CD14-positive monocyte (primary cell): ENCODE data around the gene ARID1B. TPM values are rescaled to one million over a fixed set of nuclear protein-coding genes. Genes with fewer than 3 reads are reported as not detected.
A peak's percentile ranks its signal among the peaks of the same experiment; 100 is the strongest.

Experiments used
- DNase-seq, 3 donors: peaks; one replicate each; pipeline ENCODE4 v3.0.0-alpha.2; 2011 to 2022
- H2AFZ ChIP-seq: 2 replicates; pipeline ENCODE4 v1.6.0; 2012; ENCODE audit warnings: mild to moderate bottlenecking, low read depth, low read length, inconsistent platforms; ENCODE audit not compliant: insufficient read depth, poor library complexity, severe bottlenecking
- H3K27ac ChIP-seq, 2 donors: 1 replicate in 1 of 2; 2 replicates in 1 of 2; pipeline ENCODE4 v1.5.1; 2012 to 2013; ENCODE audit warnings: low read length in 2 of 2, control low read depth in 1 of 2, inconsistent platforms in 1 of 2, low read depth in 1 of 2, mild to moderate bottlenecking in 1 of 2
- H3K27me3 ChIP-seq, 2 donors: one replicate each; pipeline versions ENCODE4 v1.6.0 to v1.6.1; 2011 to 2013; ENCODE audit warnings: low read length in 2 of 2; ENCODE audit not compliant: control insufficient read depth in 2 of 2, insufficient read depth in 2 of 2
- H3K36me3 ChIP-seq, 2 donors: replicated peaks in 1 of 2; 1 replicate in 1 of 2; 2 replicates in 1 of 2; pipeline versions ENCODE4 v1.5.1 to v1.6.1; 2012 to 2013; ENCODE audit warnings: low read length in 2 of 2, control low read depth in 1 of 2, inconsistent platforms in 1 of 2, mild to moderate bottlenecking in 1 of 2; ENCODE audit not compliant: insufficient read depth in 2 of 2, control insufficient read depth in 1 of 2
- H3K4me1 ChIP-seq, 2 donors: 1 replicate in 1 of 2; 2 replicates in 1 of 2; pipeline versions ENCODE4 v1.5.1 to v1.6.1; 2012 to 2013; ENCODE audit warnings: low read length in 2 of 2, control low read depth in 1 of 2, inconsistent platforms in 1 of 2, mild to moderate bottlenecking in 1 of 2, moderate library complexity in 1 of 2; ENCODE audit not compliant: insufficient read depth in 2 of 2, control insufficient read depth in 1 of 2
- H3K4me2 ChIP-seq: replicated peaks from 2 replicates; pipeline ENCODE3; 2012; ENCODE audit warnings: low read length, moderate library complexity, mild to moderate bottlenecking; ENCODE audit not compliant: poor library complexity, severe bottlenecking; ENCODE audit errors: extremely low read depth
- H3K4me3 ChIP-seq, 3 experiments: fragments of 200-600 bp in 1 of 3; sonication (generic) in 1 of 3; replicated peaks in 1 of 3; 1 replicate in 2 of 3; 2 replicates in 1 of 3; pipeline ENCODE4 v1.5.1; 2011 to 2013; ENCODE audit warnings: low read length in 3 of 3, mild to moderate bottlenecking in 3 of 3, control low read depth in 2 of 3, low read depth in 2 of 3, inconsistent platforms in 1 of 3, moderate library complexity in 1 of 3
- H3K79me2 ChIP-seq: 2 replicates; pipeline ENCODE4 v1.6.0; 2012; ENCODE audit warnings: mild to moderate bottlenecking, control low read depth, inconsistent platforms, low read length, moderate library complexity; ENCODE audit not compliant: insufficient read depth
- H3K9ac ChIP-seq: 2 replicates; pipeline ENCODE4 v1.6.0; 2017; ENCODE audit warnings: low read length, mild to moderate bottlenecking; ENCODE audit not compliant: insufficient read depth, poor library complexity, severe bottlenecking
- H3K9me3 ChIP-seq, 2 donors: replicated peaks in 1 of 2; 1 replicate in 1 of 2; 2 replicates in 1 of 2; pipeline versions ENCODE4 v1.5.1 to v1.6.1; 2012 to 2013; ENCODE audit warnings: low read length in 2 of 2, control low read depth in 1 of 2; ENCODE audit not compliant: control insufficient read depth in 1 of 2, insufficient read depth in 1 of 2
- H4K20me1 ChIP-seq: 2 replicates; pipeline ENCODE4 v1.6.0; 2012; ENCODE audit warnings: mild to moderate bottlenecking, low read length, control low read depth, moderate library complexity; ENCODE audit not compliant: insufficient read depth
- H3K27ac Mint-ChIP-seq, 7 donors: one replicate each; pipeline ENCODE4 v1.8.0; 2020; ENCODE audit warnings: mild to moderate bottlenecking in 7 of 7, mixed read lengths in 7 of 7, moderate library complexity in 6 of 7, inconsistent platforms in 2 of 7
- H3K27me3 Mint-ChIP-seq, 3 donors: one replicate each; pipeline ENCODE4 v1.8.0; 2021 to 2022; ENCODE audit warnings: low read depth in 3 of 3, mild to moderate bottlenecking in 3 of 3, mixed read lengths in 3 of 3, moderate library complexity in 3 of 3, inconsistent platforms in 1 of 3
- H3K36me3 Mint-ChIP-seq, 2 donors: one replicate each; pipeline ENCODE4 v1.8.0; 2020; ENCODE audit warnings: mixed read lengths in 2 of 2, inconsistent platforms in 1 of 2, mild to moderate bottlenecking in 1 of 2
- H3K4me1 Mint-ChIP-seq: one replicate; pipeline ENCODE4 v1.8.0; 2020; ENCODE audit warnings: mild to moderate bottlenecking, mixed read lengths
- H3K4me3 Mint-ChIP-seq, 2 donors: one replicate each; pipeline ENCODE4 v1.8.0; 2020; ENCODE audit warnings: mild to moderate bottlenecking in 2 of 2, mixed read lengths in 2 of 2, moderate library complexity in 1 of 2
- H3K9me3 Mint-ChIP-seq, 7 donors: one replicate each; pipeline ENCODE4 v1.8.0; 2020 to 2022; ENCODE audit warnings: mixed read lengths in 7 of 7, mild to moderate bottlenecking in 6 of 7, moderate library complexity in 6 of 7, inconsistent platforms in 2 of 7
- WGBS: methylation state at CpG from one replicate; pipeline ENCODE4 v1.1.5; 2013; ENCODE audit warnings: missing lambda C conversion rate; ENCODE audit not compliant: insufficient coverage; 5-methylcytosine and 5-hydroxymethylcytosine counted together
- intact Hi-C, 2 donors: fragments of 100-400 bp; cut with micrococcal nuclease; formaldehyde crosslinking; loops; one replicate each; pipeline versions ENCODE4 v1.15.0 to v1.15.1; 2023
- polyA plus RNA-seq, 3 donors: library from polyadenylated mRNA; depleted of rRNA in 1 of 3; unstranded in 2 of 3; stranded (reverse) in 1 of 3; fragments of 300-500 nt in 2 of 3; fragments of >200 nt in 1 of 3; fragmentation: Illumina TruSeq in 2 of 3; gene quantifications; 1 replicate in 2 of 3; 2 replicates in 1 of 3; pipeline ENCODE4 v1.2.3, GENCODE V29; 2012 to 2021
- TF ChIP-seq, protein P1 (sequence below): fragments of 200-600 bp; IDR thresholded peaks from one replicate; pipeline ENCODE4 v1.8.0; 2022; ENCODE audit warnings: antibody characterized with exemption, mild to moderate bottlenecking

ARID1B gene
- polyA plus RNA-seq, 3 donors: 3.2 to 22.1 (median 3.8) TPM

- Histone ChIP-seq H3K9ac (no peak overlapping the region), H3K4me1 (peaks cover 5 to 7% of the 10 kb centered on the region in 2 donors), H3K4me3 (no peak overlapping the region), H3K9me3 (no peaks in the 10 kb centered on the region), H3K27me3 (no peaks in the 10 kb centered on the region), H2AFZ (no peak overlapping the region), H3K27ac (peak overlapping the region in 1 of 2 donors; percentile 1), H3K79me2 (no peaks in the 10 kb centered on the region), H4K20me1 (peaks cover 9% of the 10 kb centered on the region), H3K4me2 (no peak overlapping the region), H3K36me3 (no peaks in the 10 kb centered on the region)
- DNase-seq: no peak
- peaks cover 4 to 6% of the 10 kb centered on the region in 2 donors for H3K36me3 Mint-ChIP-seq
- peak overlapping the region in 1 of 7 donors; percentile 50 for H3K27ac Mint-ChIP-seq
- no peaks in the 10 kb centered on the region for H3K9me3 Mint-ChIP-seq
- H3K4me3 Mint-ChIP-seq: no peak overlapping the region
- peaks cover 13% of the 10 kb centered on the region for H3K4me1 Mint-ChIP-seq
- H3K27me3 Mint-ChIP-seq: no peaks in the 10 kb centered on the region
- intact Hi-C loops: loop anchor here in 1 of 2 donors (1.0 kb wide), 1 partner anchor 18 kb away; no protein-coding TSS in a partner anchor
- WGBS: no CpG with 5 or more reads among the region's 2 CpGs
- TF ChIP-seq, protein P1, sequence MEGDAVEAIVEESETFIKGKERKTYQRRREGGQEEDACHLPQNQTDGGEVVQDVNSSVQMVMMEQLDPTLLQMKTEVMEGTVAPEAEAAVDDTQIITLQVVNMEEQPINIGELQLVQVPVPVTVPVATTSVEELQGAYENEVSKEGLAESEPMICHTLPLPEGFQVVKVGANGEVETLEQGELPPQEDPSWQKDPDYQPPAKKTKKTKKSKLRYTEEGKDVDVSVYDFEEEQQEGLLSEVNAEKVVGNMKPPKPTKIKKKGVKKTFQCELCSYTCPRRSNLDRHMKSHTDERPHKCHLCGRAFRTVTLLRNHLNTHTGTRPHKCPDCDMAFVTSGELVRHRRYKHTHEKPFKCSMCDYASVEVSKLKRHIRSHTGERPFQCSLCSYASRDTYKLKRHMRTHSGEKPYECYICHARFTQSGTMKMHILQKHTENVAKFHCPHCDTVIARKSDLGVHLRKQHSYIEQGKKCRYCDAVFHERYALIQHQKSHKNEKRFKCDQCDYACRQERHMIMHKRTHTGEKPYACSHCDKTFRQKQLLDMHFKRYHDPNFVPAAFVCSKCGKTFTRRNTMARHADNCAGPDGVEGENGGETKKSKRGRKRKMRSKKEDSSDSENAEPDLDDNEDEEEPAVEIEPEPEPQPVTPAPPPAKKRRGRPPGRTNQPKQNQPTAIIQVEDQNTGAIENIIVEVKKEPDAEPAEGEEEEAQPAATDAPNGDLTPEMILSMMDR: no peak
These were observed 270.8 kb downstream of the ARID1B start for GRCh38 chr6:157047951-157048350.

- no peaks in the 10 kb centered on the region for H3K9me3 Mint-ChIP-seq
- no peak overlapping the region for H2AFZ ChIP-seq
- H3K9me3 ChIP-seq: no peaks in the 10 kb centered on the region
- H3K9ac ChIP-seq: no peak overlapping the region
- H3K27ac Mint-ChIP-seq: peak overlapping the region in 5 of 7 donors; percentile 21 to 84 (median 53)
- no peak overlapping the region for H3K4me3 Mint-ChIP-seq
- intact Hi-C loops: no loop called here
- H3K4me1 ChIP-seq: peaks cover 5 to 9% of the 10 kb centered on the region in 2 donors
- TF ChIP-seq, protein P1: no peak
- H4K20me1 ChIP-seq: peaks cover 12% of the 10 kb centered on the region
- no peak overlapping the region for H3K4me2 ChIP-seq
- peak; percentile 39 to 55 (median 51) for DNase-seq
- H3K27me3 Mint-ChIP-seq: no peaks in the 10 kb centered on the region
- no peaks in the 10 kb centered on the region for H3K79me2 ChIP-seq
- no peak overlapping the region for H3K4me3 ChIP-seq
- WGBS: 100% methylated on average over 2 of the region's 5 CpGs
- peaks cover 14% of the 10 kb centered on the region for H3K4me1 Mint-ChIP-seq
- H3K27me3 ChIP-seq: no peaks in the 10 kb centered on the region
- peak overlapping the region; percentile 1 to 10 for H3K27ac ChIP-seq
- H3K36me3 ChIP-seq: no peaks in the 10 kb centered on the region
- peaks cover 1 to 6% of the 10 kb centered on the region in 2 donors for H3K36me3 Mint-ChIP-seq
These were observed 272.0 kb downstream of the ARID1B start for GRCh38 chr6:157049133-157049532.
